Melanocyte of skin (primary cell): ENCODE results near the gene EED. TPM values are rescaled to one million over a fixed set of nuclear protein-coding genes. Genes with fewer than 3 reads are reported as not detected.

Source experiments
- small RNA-seq, 2 donors: library from RNA; depleted of rRNA; stranded (forward); fragments of <200 nt; gene quantifications; one replicate each; pipeline ENCODE3, GENCODE V24; 2012
- total RNA-seq, 2 donors: library from RNA; depleted of rRNA; stranded (reverse); fragments of >200 nt; gene quantifications; 2 replicates each; pipeline ENCODE4 v1.2.3, GENCODE V29; 2012

Gene EED
- 10 to 100 TPM; 15.1 to 30.0 TPM for total RNA-seq

GRCh38 chr11:86244522-86245368 lies at the start of gene EED:
EED (plus strand) TSS chr11:86244753; CDS start chr11:86245230, 477 bp downstream.

GRCh38 chr11:86302092-86302793 lies 57.7 kb downstream of the EED start, which contains the start of gene HIKESHI:
HIKESHI (plus strand) TSS chr11:86302240; CDS start chr11:86302449, 209 bp downstream.

Small RNA genes within 50 kb of the gene (small RNA-seq; reads per million reads assigned to genes)
- gene RF00017 (0 reads per million in 2 donors), gene RN7SL225P (0 reads per million in 2 donors)

Other genes with a start within 250 kb of the EED start
- 100 to 1,000 TPM; 207 to 294 TPM for gene PICALM, start 175.7 kb upstream of the EED start, total RNA-seq
- 10 to 100 TPM; 48.5 to 66.3 TPM for gene HIKESHI, start 57.5 kb downstream of the EED start, total RNA-seq
- gene CCDC81, start 130.1 kb downstream of the EED start, total RNA-seq: under 1 TPM; 0.33 to 0.34 TPM